GM21390 (cell line): ENCODE results near the gene TMEM184A.

Experiments
- ATAC-seq: cut with Tn5 transposase; IDR thresholded peaks from one replicate; pipeline ENCODE4 v1.9.1; 2021; ENCODE audit not compliant: unreplicated experiment

Gene TMEM184A

GRCh38 chr7:1540776-1541271 is 15.2 kb downstream of the TMEM184A start:
- no peak for ATAC-seq

- ATAC-seq = no peak
Observed at GRCh38 chr7:1539882-1540775, 15.9 kb downstream of the TMEM184A start.

GRCh38 chr7:1539181-1539881 is 16.7 kb downstream of the TMEM184A start:
- no peak for ATAC-seq

- ATAC-seq = no peak
Observed at GRCh38 chr7:1538544-1539180, 17.3 kb downstream of the TMEM184A start.

GRCh38 chr7:1537535-1538412 is 18.2 kb downstream of the TMEM184A start:
- no peak for ATAC-seq

GRCh38 chr7:1536743-1537534 is 19.1 kb downstream of the TMEM184A start:
- no peak for ATAC-seq

- no peak for ATAC-seq
Observed at GRCh38 chr7:1536455-1536742, 19.6 kb downstream of the TMEM184A start.

GRCh38 chr7:1535701-1536454 is 20.1 kb downstream of the TMEM184A start:
- ATAC-seq = no peak

GRCh38 chr7:1535100-1535458 is 20.9 kb downstream of the TMEM184A start:
- ATAC-seq = no peak

- no peak for ATAC-seq
Observed at GRCh38 chr7:1534330-1535099, 21.5 kb downstream of the TMEM184A start.

- no peak for ATAC-seq
Observed at GRCh38 chr7:1533547-1534329, 22.3 kb downstream of the TMEM184A start.

- ATAC-seq = no peak
Observed at GRCh38 chr7:1533255-1533546, 22.8 kb downstream of the TMEM184A start.

GRCh38 chr7:1532456-1533254 is 23.4 kb downstream of the TMEM184A start:
- no peak for ATAC-seq

GRCh38 chr7:1531979-1532455 is 24.0 kb downstream of the TMEM184A start:
- no peak for ATAC-seq

GRCh38 chr7:1531263-1531978 is 24.6 kb downstream of the TMEM184A start:
- ATAC-seq = peak; percentile 19

- peak; percentile 9 for ATAC-seq
Observed at GRCh38 chr7:1530946-1531262, 25.1 kb downstream of the TMEM184A start.
